Peyer's patch (tissue), 4 donors: Measurements from ENCODE around the gene CSNK2A1.

Experiments
- POLR2A ChIP-seq, 2 donors: fragments of 450-650 bp; IDR thresholded peaks; one replicate each; pipeline ENCODE4 v1.5.1; 2017; ENCODE audit warnings: antibody characterized with exemption in 2 of 2, mild to moderate bottlenecking in 2 of 2, moderate library complexity in 2 of 2
- TF ChIP-seq, protein P1 (sequence below), 6 experiments: fragments of 450-650 bp in 4 of 6; fragments of 200-600 bp in 2 of 6; sonication (generic) in 1 of 6; IDR thresholded peaks; one replicate each; pipeline ENCODE4 v1.5.1; 2017 to 2019; ENCODE audit warnings: antibody characterized with exemption in 6 of 6, mild to moderate bottlenecking in 3 of 6, moderate library complexity in 1 of 6

DNA sequence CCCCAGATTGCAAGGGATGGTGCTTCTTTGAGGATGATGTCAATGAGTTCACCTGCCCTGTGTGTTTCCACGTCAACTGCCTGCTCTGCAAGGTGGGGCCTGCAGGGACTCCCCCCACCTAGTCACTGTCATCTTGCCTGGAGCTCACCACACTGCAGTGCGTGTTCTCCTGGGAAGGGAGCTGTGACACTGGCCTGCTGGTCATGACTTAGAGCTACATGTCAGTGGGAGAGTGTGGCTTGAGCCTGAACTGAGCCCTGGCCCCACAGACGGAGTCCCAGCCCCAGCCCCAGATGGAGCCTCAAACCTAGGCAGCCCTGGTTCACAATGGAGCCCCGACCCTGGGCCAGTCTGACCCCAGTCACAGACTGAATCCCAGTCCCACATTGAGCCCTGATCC lies 116.2 kb downstream of the CSNK2A1 start:
- TF ChIP-seq, protein P1, sequence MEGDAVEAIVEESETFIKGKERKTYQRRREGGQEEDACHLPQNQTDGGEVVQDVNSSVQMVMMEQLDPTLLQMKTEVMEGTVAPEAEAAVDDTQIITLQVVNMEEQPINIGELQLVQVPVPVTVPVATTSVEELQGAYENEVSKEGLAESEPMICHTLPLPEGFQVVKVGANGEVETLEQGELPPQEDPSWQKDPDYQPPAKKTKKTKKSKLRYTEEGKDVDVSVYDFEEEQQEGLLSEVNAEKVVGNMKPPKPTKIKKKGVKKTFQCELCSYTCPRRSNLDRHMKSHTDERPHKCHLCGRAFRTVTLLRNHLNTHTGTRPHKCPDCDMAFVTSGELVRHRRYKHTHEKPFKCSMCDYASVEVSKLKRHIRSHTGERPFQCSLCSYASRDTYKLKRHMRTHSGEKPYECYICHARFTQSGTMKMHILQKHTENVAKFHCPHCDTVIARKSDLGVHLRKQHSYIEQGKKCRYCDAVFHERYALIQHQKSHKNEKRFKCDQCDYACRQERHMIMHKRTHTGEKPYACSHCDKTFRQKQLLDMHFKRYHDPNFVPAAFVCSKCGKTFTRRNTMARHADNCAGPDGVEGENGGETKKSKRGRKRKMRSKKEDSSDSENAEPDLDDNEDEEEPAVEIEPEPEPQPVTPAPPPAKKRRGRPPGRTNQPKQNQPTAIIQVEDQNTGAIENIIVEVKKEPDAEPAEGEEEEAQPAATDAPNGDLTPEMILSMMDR (IDR thresholded peaks at IDR 0.05) = no peak
- TF ChIP-seq POLR2A (IDR thresholded peaks at IDR 0.05) = no peak
